Stimulated activated CD8-positive, alpha-beta memory T cell treated with anti-CD3 and anti-CD28 coated beads, Interleukin-12 subunit alpha, Interleukin-12 subunit beta, amount 100 ng/mL, for 4 hours (primary cell): ENCODE data around the gene LRRFIP1.

Experiments
- DNase-seq: peaks from one replicate; pipeline ENCODE4 v3.0.0-alpha.2; 2020; ENCODE audit warnings: low read depth

The LRRFIP1 gene

DNA sequence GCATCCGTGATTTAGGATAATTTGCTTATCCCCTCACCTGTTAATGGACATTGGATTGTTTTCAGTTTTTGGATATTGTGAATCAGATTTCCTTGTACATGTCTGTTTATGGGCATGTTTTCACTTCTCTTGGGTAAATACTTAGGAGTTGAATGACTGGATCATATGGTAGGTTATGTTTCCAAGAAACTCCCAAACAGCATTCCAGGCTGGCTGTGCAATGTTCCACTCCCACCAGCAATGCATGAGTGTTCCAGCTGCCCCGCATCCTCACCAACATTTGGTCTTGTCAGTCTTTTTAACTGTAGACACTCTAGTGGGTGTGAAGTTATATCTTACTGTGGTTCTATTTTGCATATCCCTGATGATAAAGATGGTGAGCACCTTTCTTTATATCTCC lies 8.9 kb upstream of the LRRFIP1 start:
- no peak for DNase-seq

DNA sequence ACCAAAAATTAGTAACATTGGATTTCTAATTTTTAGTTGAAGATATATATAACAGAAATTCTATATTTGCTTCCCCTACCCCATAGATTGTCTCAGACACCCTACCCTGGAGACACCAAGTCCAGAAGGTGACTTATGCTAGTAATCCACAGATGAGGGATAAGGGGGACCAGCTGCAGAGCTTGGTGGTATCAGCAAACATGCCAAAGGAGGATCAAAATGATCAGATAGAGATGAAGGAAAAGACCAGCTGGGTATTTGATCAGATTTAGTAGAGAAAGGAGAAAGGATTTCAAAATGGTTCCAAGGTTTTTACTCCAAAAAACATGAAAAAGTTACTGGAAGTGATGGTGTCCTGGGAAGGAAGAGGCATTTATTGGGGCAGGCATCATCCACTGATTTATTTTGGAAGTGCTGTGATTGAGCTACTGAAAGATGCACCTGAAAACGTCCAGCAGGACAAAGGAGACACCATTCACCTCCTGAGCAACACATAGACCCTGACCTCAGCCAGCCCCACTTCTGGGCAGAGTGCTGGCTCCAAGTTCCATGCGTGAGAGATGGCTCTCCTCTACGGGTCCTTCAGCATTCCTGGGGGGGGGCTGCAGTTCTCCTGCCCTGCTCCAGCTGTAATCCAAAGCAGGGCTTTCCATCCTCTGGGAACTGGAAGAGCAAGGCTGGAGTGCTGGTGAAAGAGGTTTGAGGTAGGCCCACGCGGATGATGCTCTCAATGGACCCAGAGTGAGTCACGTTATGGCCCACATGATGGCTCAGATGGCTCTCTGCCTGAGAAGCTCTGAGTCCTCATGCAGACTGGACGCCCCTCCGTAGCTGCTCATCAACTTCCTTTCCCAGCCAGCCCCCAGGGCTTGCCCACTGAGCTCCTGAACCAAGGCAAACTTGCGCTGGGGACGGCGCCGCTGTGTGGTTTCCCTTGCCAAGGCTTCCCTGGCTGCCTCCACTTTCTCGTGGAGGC lies 3.7 kb upstream of the LRRFIP1 start:
- no peak for DNase-seq

DNA sequence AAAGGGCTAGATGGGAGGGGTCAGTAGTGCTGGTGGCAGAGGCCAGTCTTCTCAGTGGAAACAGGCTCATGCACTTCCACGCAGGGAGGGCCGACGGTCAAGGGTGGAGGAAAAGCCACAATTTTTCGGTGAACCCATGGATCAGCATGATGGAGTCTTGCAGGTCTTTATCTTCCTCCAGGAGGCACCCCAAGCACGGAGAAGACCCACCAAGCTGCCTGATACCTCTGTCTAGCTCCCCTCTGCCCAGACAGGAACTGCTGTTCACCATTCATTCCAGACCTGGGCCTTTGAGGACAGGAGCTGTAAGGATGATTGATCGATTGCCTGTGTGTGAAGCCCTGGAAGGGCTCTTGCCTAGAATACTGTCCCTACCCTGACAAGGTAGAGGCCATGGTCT lies 2.8 kb upstream of the LRRFIP1 start:
- no peak for DNase-seq

DNA sequence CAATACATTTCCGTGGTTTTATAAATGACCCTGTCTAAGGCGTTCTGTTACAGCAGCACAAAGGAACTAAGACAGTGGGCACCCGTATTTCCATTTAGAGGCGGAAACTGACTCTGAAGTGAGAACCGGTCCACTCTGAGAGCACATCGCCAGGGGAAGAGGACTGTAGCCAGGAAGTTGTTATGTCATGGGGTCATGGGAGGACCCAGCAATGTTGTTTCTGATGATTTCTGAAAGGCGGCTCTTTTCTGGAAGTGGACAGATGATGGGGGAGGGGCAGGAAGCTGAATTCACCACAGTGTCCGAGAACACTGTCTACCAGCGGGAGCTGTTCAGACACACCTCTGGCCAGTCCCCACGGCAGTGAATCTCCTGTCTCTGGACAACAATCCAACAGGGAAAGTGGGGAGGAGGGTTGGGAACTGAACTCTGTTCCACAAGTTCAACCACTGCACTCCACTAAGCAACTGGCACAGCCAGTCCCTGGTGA lies 2.1 kb upstream of the LRRFIP1 start:
- no peak for DNase-seq

DNA sequence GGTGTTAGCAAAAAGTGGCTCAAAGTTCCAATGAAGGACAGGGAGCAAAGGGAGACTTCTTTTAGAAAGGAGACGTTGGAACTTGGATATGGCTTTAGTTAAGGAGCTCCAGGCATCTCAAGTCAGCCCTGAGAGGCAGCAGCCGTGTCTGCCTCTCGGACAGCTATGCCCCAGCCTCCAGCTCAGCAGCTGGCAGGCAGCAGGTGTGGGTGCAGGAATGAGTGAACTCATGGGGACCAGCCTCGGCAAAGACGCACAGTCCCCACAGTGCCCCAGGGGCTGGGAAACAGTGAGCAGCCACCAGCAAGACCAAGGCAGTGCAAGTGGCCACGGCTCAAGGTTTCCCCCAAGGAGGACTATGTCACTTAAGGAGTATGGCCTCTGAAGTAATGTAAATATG lies 1.6 kb upstream of the LRRFIP1 start:
- no peak for DNase-seq

DNA sequence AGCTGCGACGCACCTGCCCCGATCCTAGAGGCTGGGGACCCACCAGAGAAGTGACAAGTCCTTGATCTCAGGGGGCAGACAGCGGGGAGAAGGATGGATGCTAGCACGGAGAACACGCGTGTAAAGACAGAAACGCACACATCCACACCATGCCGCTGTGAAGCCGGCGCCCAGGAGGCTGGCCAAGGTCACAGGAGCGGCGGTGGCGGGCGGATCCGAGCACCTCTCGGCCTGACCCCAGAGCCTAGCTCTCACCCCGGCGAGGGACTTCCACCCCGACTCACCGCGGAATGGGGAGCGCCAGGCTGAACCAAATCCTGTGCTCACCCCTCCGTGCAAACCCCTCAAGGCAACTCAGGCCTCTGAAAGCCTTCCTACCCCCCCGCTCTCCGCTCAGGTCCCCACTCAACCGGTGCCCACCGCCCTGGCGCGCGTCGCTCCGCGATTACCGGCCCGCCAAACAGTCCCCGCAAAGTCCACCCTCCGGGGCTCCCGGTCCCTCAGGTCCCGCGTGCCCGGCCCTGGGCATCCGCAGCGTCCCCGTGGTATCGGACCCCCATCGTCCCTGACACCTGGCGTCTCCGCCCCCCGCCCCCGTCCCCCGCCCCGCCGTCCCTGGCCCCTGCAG lies 460 bp upstream of the LRRFIP1 start:
- DNase-seq, result no peak

DNA sequence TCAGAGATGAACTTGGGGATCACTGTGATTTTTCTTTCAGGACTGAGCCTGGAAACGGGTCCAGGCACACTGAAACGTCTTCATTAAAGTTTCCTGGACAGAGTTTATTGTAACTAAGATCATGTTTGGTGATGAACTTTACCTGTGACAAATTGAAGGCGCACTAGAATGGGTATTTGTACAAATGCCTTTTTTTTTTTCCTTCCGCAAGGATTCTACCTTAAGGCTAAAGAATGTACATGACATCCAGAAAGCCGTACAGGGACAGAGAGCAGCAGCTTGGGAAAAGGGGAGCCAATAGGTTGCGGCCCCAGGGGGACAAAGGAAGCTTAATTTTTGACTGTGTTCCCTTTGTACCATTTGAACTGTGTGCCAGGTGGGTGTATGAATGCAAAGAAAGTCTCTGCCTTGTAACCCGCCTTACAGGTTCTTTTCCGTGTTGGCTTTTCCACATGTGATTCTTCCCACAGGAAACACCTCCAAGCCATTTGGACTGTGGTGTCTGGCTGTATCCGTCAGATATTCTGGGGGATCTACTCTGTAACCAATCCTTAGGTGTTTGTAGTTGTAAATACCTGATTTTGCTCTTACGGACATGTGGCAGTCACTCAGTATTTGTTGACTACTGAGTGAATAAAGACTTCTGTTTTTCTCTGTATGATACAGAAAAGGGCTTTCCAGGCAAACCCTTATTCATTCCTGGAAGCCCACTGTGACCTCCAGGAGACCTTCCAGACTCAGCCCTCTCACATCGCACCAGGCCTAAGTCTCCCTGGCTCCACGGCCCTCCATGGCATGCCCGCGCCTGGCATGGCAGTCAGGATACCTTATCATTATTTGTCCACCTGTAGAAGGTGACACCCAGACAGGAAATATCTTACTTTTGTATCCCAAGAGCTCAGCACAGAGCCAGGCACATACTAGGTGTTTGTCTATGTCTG lies 1.1 kb downstream of the LRRFIP1 start:
- DNase-seq, result no peak

DNA sequence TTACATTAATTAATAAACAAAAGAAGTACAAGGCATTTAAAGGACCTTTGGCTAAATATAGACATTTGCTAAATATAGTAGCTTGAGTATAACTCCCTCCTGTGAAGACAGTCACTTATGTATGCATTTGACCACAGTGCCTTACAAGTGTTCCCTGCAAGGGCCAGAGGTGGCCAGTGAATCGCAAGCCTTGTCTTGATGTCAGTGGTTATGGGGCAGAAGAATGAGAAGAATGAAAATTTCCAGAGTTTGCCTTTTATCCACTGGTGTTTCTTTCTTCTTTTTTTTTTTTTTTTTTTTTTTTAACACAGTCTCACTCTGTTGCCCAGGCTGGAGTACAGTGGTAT lies 1.8 kb downstream of the LRRFIP1 start:
- DNase-seq, result no peak

DNA sequence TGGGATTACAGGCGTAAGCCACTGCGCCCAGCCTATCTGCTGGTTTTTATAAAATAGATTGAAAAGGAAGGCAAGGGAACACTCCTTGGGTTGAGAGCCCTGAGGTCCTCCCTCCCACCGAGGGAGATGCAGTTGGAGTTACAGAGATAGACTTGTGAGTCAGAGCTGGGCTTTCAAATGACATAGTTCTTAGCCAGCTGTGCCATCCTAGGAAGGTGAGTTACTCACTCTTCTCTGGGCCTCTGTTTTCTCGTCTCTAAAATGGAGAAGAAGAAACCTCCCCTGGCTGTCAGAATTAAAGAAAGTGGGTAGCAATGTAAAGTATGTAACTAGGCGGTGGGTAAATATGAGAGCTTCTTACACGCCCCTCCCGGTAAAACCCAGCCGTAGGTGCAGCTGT lies 2.4 kb downstream of the LRRFIP1 start:
- no peak for DNase-seq

DNA sequence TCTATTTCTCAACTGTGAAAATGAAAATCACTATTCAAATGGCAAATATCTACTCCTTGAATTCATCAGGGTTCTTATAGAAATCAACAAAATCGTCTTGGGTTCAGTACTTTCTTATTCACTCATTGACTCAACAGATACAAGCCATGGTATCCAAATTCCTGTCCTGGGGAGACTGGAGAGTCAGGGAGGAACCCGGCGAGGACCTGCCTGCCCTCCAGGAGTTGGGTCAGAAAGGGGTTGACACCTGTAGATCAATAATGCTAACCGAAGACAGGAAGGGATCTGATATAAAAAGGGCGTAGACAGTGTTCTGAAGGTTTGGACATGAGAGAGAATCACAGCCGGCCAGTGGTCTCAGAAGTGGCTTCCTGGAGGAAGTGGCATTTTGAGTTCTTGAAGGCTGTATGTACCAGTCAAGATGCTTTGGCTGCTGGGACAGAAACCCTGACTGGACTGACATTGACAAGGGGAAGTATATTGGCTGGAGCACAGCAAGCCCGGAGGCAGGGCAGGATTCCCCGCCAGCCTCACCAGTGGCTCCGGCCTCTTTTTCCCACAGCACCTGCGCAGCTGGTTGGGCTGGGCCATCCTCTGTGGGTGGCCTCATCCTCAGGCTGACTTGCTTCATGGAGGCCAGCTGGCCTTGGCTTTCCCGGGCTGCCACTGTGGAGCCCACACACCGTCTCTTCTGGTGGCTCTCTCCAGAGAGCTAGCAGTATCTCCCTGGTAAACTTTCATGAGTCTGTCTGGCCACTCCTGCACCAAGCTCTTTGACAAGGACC lies 3.0 kb downstream of the LRRFIP1 start:
- no peak for DNase-seq

DNA sequence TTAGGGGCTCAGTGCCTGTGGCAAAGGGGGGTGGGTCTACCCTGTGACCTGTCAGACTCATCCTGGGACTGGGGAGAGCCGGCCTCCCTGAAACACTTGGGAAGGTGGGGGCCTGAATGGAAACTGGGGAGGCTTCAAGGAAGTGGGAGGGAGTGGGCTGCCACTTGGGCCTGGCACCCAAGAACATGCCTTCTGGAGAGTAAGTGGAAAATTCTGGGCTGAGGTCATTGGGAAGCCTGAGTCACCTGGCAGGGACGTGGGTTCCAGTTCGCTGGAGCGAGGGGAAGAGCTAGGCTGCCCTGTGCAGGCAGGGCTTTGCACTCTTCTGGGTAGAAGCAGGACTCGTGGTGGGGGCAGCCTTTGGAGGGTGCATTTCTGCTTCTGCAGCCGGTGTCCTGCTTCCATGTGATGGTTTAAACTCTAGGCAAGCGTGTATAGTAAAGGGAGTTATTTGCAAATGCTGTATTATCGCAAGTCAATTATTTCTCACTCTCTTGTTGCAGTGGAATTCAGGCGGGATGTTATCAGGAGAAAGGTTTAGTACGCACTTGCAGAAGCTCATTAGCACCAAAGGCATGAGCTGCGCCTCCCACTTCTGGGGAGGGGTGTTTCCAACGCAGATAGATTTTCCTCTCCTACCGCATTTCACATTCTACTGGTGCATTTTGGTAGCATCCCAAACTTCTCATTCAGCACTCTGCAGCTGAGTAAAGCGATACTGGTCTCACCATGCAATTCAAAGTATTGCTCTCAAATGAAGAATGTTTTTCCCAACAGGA lies 3.8 kb downstream of the LRRFIP1 start:
- no peak for DNase-seq

DNA sequence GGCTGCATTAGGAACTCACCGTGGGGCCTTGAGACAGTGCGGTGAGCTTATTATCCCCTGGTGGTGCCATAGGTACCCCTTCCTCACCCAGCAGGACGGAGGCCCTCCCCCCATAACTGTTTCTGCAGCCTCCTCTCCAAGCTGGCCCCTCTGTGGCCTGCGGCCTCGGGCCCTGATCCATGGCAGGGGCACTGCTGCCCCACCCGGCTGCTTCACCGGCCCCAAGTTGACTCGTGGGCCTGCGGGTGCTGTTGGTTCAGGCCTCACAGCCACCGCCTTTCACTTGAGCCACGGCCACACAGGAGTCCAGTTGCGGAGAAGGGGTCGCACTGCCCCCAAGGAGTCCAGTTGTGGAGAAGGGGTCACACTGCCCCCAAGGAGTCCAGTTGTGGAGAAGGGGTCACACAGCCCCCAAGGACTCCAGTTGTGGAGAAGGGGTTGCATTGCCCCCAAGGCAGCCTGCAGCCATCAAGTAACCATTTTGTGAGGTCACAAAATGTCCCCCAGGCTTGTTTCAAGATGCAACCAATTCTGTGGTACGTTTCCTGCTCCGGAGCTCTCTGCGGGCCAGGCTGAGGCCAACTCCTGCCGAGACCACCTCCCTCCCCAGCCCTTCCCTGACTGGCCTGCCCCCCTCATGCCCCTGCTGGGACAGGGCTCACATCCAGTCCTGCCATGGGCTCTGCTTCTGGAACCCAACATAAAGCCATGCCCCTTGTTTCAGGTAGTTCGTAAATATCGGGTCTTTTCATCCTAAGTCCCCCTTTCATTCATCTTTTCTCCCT lies 4.6 kb downstream of the LRRFIP1 start:
- no peak for DNase-seq

DNA sequence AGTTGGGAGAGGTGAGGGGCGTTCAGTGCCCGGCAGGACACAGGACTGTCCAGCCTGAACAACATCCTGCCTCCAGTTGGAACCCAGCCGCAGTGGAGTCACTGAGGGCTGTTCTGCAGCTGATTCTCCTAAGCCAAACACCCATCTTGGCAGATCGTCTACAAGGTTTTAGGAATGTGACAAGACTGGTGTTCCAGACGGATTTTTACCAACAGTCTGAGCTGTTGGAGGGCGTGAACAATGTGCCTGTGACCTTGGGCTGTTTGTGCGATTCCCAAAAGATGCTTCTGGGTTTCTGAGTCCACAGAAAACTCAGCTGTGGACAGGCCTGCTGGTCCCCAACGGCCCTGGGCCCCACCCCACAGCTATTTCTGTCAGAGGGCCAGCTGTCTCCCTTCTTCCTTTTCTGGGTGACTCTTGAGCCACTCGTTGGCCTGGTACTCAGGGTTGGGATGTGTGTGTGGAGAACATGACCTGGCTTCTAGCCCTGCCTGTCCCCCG lies 5.7 kb downstream of the LRRFIP1 start:
- no peak for DNase-seq

DNA sequence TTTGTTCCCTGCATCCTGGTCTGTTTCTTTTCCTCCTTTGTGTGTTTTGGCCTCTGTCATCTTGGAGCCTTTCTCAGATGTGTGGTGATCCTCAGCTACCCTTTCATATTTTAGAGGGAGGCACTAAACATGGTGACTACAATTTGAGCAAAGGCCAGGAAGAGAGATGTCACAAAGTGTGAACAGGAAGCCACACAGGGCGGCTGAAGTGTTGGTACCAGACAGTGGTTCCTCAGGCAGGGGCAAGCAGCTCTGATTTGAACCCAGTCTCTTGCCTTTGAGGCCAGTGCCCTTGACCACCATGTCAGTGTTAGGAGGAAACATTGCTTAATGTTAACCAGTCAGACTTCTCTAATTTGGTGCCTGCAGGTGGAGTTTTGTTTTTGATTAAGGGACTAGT lies 9.2 kb downstream of the LRRFIP1 start:
- DNase-seq, result no peak

DNA sequence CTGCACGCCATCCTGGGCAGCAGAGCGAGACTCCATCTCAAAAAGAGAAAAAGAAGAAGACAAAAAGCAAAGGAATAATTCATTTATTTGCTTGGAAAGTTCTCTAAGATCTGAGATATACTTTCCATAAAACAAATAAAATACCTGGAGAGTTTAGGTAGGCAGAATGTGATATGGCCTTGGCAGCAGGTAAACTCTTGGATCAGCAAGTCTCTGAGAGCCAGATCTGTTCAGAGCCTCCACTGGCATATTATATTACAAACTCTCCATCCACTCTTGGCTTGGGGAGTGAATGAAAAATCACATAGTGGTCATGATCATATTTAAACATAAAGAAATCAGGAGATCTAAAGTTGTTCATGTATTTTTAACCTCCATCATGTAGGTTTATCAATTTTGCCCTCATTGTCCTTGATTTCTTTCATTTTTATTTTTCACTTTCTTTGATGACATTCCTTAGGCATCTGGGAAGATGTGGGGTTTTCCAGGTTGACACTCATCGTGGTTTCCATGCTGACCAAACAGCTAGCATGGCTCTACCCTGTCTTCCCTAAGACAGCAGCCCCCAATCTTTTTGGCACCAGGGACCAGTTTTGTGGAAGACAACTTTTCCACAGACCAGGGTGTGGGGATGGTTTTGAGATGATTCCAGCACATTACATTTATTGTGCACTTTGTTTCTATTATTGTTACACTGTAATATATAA lies 10.2 kb downstream of the LRRFIP1 start:
- DNase-seq, result no peak

DNA sequence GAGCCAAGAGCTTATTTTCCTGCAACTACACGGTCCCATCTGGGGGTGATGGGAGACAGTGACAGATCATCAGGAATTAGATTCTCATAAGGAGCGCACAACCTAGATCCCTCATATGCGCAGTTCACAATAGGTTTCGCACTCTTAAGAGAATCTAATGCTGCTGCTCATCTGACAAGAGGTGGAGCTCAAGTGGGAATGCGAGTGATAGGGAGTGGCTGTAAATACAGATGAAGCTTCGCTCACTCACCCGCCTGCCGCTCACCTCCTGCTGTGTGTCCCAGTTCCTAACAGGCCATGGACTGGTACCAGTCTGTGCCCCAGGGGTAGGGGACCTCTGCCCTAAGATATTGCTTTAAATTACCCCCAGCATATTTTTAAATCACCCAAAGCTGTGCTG lies 10.8 kb downstream of the LRRFIP1 start:
- no peak for DNase-seq

DNA sequence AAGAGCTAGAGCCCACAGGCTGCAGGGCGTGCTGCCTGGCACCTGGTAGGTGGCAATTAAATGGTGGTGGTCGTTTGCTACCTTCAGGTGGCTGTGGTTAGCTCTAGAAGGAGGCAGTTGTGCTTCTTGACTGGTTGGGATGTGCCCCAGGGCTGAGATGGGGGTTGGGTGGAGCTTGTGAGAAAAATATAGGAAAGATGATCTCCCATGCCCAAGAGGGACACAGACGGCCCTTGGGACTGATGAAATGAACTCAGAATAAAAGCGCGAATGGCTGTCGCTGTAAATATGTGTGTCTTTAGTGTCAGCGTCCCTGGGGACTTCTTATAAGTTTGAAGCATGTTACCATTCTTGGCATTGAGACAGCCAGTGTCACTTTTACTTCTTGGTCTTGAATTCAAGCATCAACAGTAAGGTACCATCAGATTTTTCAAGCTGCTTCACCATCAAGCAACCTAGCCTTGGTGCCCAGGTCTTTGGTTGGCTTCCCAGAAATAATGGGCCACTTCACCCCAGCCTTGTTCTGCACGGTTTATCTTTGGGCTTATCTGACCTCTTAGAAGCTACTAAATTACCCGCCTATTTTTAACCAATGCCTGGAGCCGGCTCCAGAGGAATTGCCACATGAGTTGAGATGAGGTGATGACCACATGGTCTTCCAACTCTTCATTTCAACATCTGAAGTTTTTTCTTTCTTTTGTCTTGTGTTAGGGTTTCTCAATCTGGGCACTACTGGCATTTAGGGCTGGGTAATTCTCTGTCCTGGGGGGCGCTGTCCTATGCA lies 11.9 kb downstream of the LRRFIP1 start:
- DNase-seq, result no peak

DNA sequence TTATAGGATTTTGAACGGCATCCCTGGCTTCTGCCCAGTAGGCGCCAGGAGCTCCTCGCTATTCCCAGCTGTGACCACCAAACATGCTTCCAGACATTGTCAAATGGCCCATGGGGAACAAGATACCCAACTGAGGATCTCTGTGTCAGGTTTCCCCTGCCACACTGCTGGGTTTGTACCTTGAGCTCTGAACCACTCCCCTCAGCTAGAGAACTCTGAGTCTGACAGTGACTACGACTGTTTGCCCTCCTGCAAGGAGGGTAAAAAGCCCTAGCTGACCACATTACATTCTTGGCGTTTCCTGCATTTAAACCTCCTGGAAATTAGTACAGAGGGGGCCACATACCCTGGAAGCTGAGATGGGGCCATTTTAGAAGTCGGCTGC lies 12.4 kb downstream of the LRRFIP1 start:
- DNase-seq, result no peak
